Astrocyte (in vitro differentiated cells and primary cell): ENCODE results near the gene CLMP. TPM values are rescaled to one million over a fixed set of nuclear protein-coding genes. Genes with fewer than 3 reads are reported as not detected.

Experiments used
- DNase-seq: peaks from one replicate; pipeline ENCODE4 v3.0.0-alpha.2; 2010; ENCODE audit warnings: low read depth
- FAIRE-seq: peaks from 2 replicates; lab custom pipeline; 2011; peaks lifted over from hg19 to GRCh38; lab: Jason Lieb, UNC
- H2AFZ ChIP-seq: 2 replicates; pipeline ENCODE4 v1.6.0; 2012; ENCODE audit warnings: low read depth, low read length, inconsistent platforms
- H3K27ac ChIP-seq: 2 replicates; pipeline ENCODE4 v1.5.1; 2011; ENCODE audit warnings: low read depth, low read length, inconsistent platforms
- H3K27me3 ChIP-seq: 2 replicates; pipeline ENCODE4 v1.6.0; 2011; ENCODE audit warnings: low read length, inconsistent platforms; ENCODE audit not compliant: insufficient read depth
- H3K36me3 ChIP-seq: 2 replicates; pipeline ENCODE4 v1.5.1; 2011; ENCODE audit warnings: low read length, inconsistent platforms; ENCODE audit not compliant: insufficient read depth
- H3K4me1 ChIP-seq: 2 replicates; pipeline ENCODE4 v1.5.1; 2011; ENCODE audit warnings: low read length, inconsistent platforms; ENCODE audit not compliant: insufficient read depth
- H3K4me2 ChIP-seq: 2 replicates; pipeline ENCODE4 v1.6.0; 2012; ENCODE audit warnings: low read length, inconsistent platforms
- H3K4me3 ChIP-seq: 2 replicates; pipeline ENCODE4 v1.5.1; 2011; ENCODE audit warnings: low read depth, mild to moderate bottlenecking, low read length, inconsistent platforms; ENCODE audit not compliant: insufficient read depth
- H3K79me2 ChIP-seq: 2 replicates; pipeline ENCODE4 v1.6.0; 2012; ENCODE audit warnings: mild to moderate bottlenecking, low read length, inconsistent platforms; ENCODE audit not compliant: insufficient read depth
- H3K9ac ChIP-seq: 2 replicates; pipeline ENCODE4 v1.6.0; 2012; ENCODE audit warnings: mild to moderate bottlenecking, low read length, inconsistent platforms
- H3K9me3 ChIP-seq: 2 replicates; pipeline ENCODE4 v1.5.1; 2012; ENCODE audit warnings: low read depth, mild to moderate bottlenecking, low read length, inconsistent platforms; ENCODE audit not compliant: insufficient read depth
- H4K20me1 ChIP-seq: 2 replicates; pipeline ENCODE4 v1.6.0; 2012; ENCODE audit warnings: low read length, inconsistent platforms; ENCODE audit not compliant: insufficient read depth
- H3K27ac Mint-ChIP-seq: one replicate; pipeline ENCODE4 v1.8.0; 2021; ENCODE audit warnings: mild to moderate bottlenecking, mixed read lengths; ENCODE audit not compliant: unreplicated experiment
- H3K27me3 Mint-ChIP-seq: one replicate; pipeline ENCODE4 v1.8.0; 2021; ENCODE audit warnings: low read depth, mixed read lengths; ENCODE audit not compliant: unreplicated experiment
- H3K36me3 Mint-ChIP-seq: one replicate; pipeline ENCODE4 v1.8.0; 2021; ENCODE audit warnings: low read depth, mixed read lengths; ENCODE audit not compliant: unreplicated experiment
- H3K4me1 Mint-ChIP-seq: one replicate; pipeline ENCODE4 v1.8.0; 2021; ENCODE audit warnings: low read depth, mixed read lengths; ENCODE audit not compliant: unreplicated experiment
- H3K4me3 Mint-ChIP-seq: one replicate; pipeline ENCODE4 v1.8.0; 2021; ENCODE audit warnings: mild to moderate bottlenecking, moderate library complexity, mixed read lengths; ENCODE audit not compliant: unreplicated experiment
- H3K9me3 Mint-ChIP-seq: one replicate; pipeline ENCODE4 v1.8.0; 2021; ENCODE audit warnings: mild to moderate bottlenecking, mixed read lengths; ENCODE audit not compliant: unreplicated experiment
- CTCF ChIP-seq: IDR thresholded peaks from 2 replicates; pipeline ENCODE4 v1.5.1; 2011; ENCODE audit warnings: low read depth, mild to moderate bottlenecking, inconsistent platforms, low read length, moderate library complexity; ENCODE audit not compliant: insufficient read depth
- EZH2 ChIP-seq: IDR thresholded peaks from 2 replicates; pipeline ENCODE4 v1.6.1; 2012; ENCODE audit warnings: mild to moderate bottlenecking, low read length, inconsistent platforms; ENCODE audit not compliant: insufficient read depth
- total RNA-seq: library from RNA; stranded (reverse); gene quantifications from 2 replicates; pipeline ENCODE4 v1.2.1, GENCODE V29; 2021

Gene CLMP
- total RNA-seq, 1 donor from 2014 or later, result 16.0 TPM

DNA sequence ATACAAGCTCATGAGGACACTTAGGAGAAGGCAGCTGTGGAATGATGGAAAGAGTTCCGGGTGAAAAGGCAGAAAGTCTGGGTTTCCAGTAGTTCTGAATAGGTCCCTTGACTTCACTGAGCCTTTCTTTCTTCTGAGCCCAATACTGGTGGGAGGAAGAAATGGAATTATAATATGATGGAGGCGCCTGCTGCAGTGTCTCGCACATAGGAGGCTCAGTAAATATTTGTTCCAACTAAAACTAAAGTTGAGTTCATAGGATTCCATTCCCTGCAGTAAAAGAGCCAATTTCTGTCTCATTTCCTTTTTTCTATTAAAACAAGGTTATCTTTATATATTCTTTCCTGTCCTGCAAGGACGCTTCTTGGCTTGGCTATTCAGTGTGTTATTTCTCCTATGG is 5.2 kb upstream of the CLMP start:
- no peaks in the 10 kb centered on the region for H3K27me3 ChIP-seq
- H3K36me3 ChIP-seq, result no peaks in the 10 kb centered on the region
- H3K9me3 ChIP-seq, result no peaks in the 10 kb centered on the region
- H3K27ac ChIP-seq, result no peak overlapping the region
- H4K20me1 ChIP-seq, result no peaks in the 10 kb centered on the region
- H3K4me2 ChIP-seq, result no peak overlapping the region
- H3K27ac Mint-ChIP-seq, result no peak overlapping the region
- peaks cover 30% of the 10 kb centered on the region for H3K4me1 ChIP-seq
- no peak overlapping the region for H3K4me3 Mint-ChIP-seq
- H3K9me3 Mint-ChIP-seq, result no peaks in the 10 kb centered on the region
- H3K4me1 Mint-ChIP-seq, result peaks cover 29% of the 10 kb centered on the region
- H3K36me3 Mint-ChIP-seq, result no peaks in the 10 kb centered on the region
- no peak overlapping the region for H3K4me3 ChIP-seq
- no peak overlapping the region for H3K9ac ChIP-seq
- no peak overlapping the region for H2AFZ ChIP-seq
- DNase-seq (no peak), FAIRE-seq (no peak)
- TF ChIP-seq CTCF, result no peak
- TF ChIP-seq EZH2, result no peak
- peaks cover 5% of the 10 kb centered on the region for H3K79me2 ChIP-seq
- H3K27me3 Mint-ChIP-seq, result peaks cover 7% of the 10 kb centered on the region

DNA sequence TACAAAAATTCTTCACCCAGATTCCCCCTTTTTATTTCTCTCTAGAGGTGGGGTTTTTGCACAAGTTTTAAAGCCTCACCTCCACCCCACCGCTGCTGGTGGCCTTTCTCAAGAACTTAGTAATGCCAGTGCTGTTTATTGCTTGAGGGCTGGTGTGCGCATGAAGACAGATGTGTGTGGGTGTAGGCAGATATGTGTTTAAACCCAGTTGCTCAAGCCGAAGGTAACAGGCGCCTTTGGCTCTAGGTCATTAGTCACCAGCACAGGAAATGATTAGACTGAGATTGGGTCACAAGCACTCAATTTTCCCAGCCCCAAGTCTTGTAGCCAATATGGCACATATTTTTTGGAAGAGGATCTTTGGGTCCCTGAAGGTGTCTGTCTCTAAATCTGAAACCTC is 2.7 kb upstream of the CLMP start:
- Mint-ChIP-seq H3K36me3 (peaks cover 1% of the 10 kb centered on the region), H3K27me3 (peaks cover 15% of the 10 kb centered on the region), H3K4me1 (peaks cover 36% of the 10 kb centered on the region), H3K4me3 (no peak overlapping the region), H3K27ac (no peak overlapping the region), H3K9me3 (no peaks in the 10 kb centered on the region)
- Histone ChIP-seq H3K4me3 (no peak overlapping the region), H3K27me3 (no peaks in the 10 kb centered on the region), H3K27ac (peak overlapping the region; percentile 43), H3K9ac (no peak overlapping the region), H3K9me3 (no peaks in the 10 kb centered on the region), H4K20me1 (no peaks in the 10 kb centered on the region), H3K4me1 (peaks cover 36% of the 10 kb centered on the region), H2AFZ (no peak overlapping the region), H3K36me3 (no peaks in the 10 kb centered on the region), H3K79me2 (peaks cover 29% of the 10 kb centered on the region), H3K4me2 (peak overlapping the region; percentile 49)
- DNase-seq, result peak; percentile 87
- no peak for FAIRE-seq
- TF ChIP-seq CTCF, result no peak
- no peak for TF ChIP-seq EZH2

GRCh38 chr11:123196060-123196714 is 1.1 kb upstream of the CLMP start:
- Mint-ChIP-seq H3K9me3 (no peaks in the 10 kb centered on the region), H3K4me3 (no peak overlapping the region), H3K4me1 (peaks cover 26% of the 10 kb centered on the region), H3K27ac (no peak overlapping the region), H3K36me3 (peaks cover 4% of the 10 kb centered on the region), H3K27me3 (peaks cover 24% of the 10 kb centered on the region)
- Histone ChIP-seq H3K4me2 (peak overlapping the region; percentile 99), H3K9me3 (no peaks in the 10 kb centered on the region), H3K27ac (peak overlapping the region; percentile 89), H3K36me3 (no peaks in the 10 kb centered on the region), H3K4me3 (no peak overlapping the region), H3K27me3 (no peaks in the 10 kb centered on the region), H3K79me2 (peaks cover 44% of the 10 kb centered on the region), H4K20me1 (no peaks in the 10 kb centered on the region), H3K4me1 (peaks cover 32% of the 10 kb centered on the region), H3K9ac (peak overlapping the region; percentile 95), H2AFZ (peak overlapping the region; percentile 88)
- DNase-seq (no peak), FAIRE-seq (no peak)
- no peak for TF ChIP-seq EZH2
- no peak for TF ChIP-seq CTCF
